ENCODE data around the gene TBC1D2B.

DNA sequence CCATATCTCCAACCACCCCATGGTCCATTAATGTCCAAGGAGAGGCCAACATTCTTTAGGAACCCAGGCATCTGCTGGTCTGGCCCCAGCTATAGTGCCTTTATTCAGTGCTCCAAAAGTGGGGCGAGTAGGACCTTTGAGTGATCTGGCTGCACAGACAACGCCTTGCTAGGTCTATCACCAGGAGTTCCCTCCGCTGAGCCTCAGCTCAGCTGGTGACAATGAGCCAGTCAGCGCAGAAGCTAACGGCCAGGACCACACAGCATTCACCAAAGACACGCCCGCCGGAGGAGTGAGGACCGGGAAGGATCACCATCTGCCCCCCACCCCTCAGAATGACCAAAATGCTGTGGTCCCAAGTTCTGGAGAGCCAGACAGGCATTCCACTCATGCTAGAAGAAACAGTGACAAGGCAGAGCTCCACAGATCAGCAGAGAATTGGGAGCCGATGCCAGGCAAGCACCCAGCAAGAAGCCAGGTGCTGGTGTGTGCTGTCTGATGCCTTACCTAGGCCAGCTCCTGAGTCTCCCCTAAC is 19.0 kb downstream of the TBC1D2B start:
- TF ChIP-seq, protein P1, sequence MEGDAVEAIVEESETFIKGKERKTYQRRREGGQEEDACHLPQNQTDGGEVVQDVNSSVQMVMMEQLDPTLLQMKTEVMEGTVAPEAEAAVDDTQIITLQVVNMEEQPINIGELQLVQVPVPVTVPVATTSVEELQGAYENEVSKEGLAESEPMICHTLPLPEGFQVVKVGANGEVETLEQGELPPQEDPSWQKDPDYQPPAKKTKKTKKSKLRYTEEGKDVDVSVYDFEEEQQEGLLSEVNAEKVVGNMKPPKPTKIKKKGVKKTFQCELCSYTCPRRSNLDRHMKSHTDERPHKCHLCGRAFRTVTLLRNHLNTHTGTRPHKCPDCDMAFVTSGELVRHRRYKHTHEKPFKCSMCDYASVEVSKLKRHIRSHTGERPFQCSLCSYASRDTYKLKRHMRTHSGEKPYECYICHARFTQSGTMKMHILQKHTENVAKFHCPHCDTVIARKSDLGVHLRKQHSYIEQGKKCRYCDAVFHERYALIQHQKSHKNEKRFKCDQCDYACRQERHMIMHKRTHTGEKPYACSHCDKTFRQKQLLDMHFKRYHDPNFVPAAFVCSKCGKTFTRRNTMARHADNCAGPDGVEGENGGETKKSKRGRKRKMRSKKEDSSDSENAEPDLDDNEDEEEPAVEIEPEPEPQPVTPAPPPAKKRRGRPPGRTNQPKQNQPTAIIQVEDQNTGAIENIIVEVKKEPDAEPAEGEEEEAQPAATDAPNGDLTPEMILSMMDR (IDR thresholded peaks at IDR 0.05): no peak
- no peak for TF ChIP-seq POLR2A (IDR thresholded peaks at IDR 0.05)
